ENCODE results near the gene SLC25A39.

DNA sequence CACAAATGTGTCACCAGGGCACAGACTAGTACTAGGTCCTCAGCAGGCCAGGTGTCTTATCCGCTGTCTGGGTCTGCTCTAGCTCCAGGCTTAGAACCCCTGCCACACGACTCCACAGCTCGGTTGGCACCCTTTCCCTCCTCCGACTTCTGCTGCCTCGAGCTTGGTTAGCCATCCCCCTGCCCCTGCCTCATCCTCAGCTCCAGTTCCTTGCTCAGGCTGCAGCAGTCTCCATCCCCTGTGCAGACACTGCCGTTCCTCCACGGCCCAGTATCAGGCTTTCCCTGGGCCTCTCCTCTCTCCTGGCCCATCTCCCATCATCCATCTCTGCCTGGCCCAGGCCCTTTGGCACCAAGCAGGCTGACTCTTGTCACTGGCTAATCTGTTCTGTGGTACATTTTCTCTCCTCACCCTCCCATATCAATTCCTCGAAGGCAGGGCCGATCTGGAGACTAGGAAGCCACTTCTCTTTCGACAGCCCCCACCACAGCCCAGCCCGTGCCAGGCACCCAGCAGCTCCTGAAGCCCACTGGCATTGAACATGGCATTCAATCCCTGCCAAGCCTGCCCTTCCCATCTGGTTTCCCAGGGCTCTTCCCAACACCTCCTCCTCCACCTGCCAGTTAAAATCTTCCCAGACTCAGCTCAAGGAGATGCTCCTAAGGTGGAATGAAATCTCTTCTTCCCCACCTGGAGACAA is 19.0 kb upstream of the SLC25A39 start:
- TF ChIP-seq RFX5 (IDR thresholded peaks at IDR 0.05; ENCODE audit: low read depth, low read length), result no peak
- TF ChIP-seq, protein P1, sequence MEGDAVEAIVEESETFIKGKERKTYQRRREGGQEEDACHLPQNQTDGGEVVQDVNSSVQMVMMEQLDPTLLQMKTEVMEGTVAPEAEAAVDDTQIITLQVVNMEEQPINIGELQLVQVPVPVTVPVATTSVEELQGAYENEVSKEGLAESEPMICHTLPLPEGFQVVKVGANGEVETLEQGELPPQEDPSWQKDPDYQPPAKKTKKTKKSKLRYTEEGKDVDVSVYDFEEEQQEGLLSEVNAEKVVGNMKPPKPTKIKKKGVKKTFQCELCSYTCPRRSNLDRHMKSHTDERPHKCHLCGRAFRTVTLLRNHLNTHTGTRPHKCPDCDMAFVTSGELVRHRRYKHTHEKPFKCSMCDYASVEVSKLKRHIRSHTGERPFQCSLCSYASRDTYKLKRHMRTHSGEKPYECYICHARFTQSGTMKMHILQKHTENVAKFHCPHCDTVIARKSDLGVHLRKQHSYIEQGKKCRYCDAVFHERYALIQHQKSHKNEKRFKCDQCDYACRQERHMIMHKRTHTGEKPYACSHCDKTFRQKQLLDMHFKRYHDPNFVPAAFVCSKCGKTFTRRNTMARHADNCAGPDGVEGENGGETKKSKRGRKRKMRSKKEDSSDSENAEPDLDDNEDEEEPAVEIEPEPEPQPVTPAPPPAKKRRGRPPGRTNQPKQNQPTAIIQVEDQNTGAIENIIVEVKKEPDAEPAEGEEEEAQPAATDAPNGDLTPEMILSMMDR (conservative IDR thresholded peaks at IDR 0.05; ENCODE audit: low read depth, low read length), result no peak
- no peak for TF ChIP-seq POLR2A (IDR thresholded peaks at IDR 0.05; ENCODE audit: low read depth, low read length)

All from IMR-90 (cell line).